SK-N-DZ (cell line): ENCODE measurements around the gene ZFP69.

Source experiments
- DNase-seq: peaks from one replicate; pipeline ENCODE4 v3.0.0-alpha.2; 2015; ENCODE audit warnings: low spot score

ZFP69 gene

GRCh38 chr1:40508375-40509341 is 31.6 kb downstream of the ZFP69 start, which contains the start of gene EXO5:
Gene EXO5 (plus strand): TSS chr1:40508767. CDS start chr1:40514545, 5,778 bp downstream.
- peak; percentile 70 for DNase-seq

- no peak for DNase-seq
Observed at GRCh38 chr1:40519517-40519916, 42.4 kb downstream of the ZFP69 start.

- no peak for DNase-seq
Observed at GRCh38 chr1:40530735-40531380, 53.8 kb downstream of the ZFP69 start.

- DNase-seq: peak; percentile 91
Observed at GRCh38 chr1:40531381-40532061, 54.4 kb downstream of the ZFP69 start, which contains the start of gene ZNF684. Gene ZNF684 (plus strand): TSS chr1:40531637. CDS start chr1:40533167, 1,530 bp downstream.

GRCh38 chr1:40532062-40532389 is 54.9 kb downstream of the ZFP69 start:
- no peak for DNase-seq

- DNase-seq: peak; percentile 58
Observed at GRCh38 chr1:40532844-40533424, 55.8 kb downstream of the ZFP69 start.

GRCh38 chr1:40534589-40534988 is 57.5 kb downstream of the ZFP69 start:
- no peak for DNase-seq

- DNase-seq: no peak
Observed at GRCh38 chr1:40535732-40536131, 58.6 kb downstream of the ZFP69 start.

- no peak for DNase-seq
Observed at GRCh38 chr1:40539338-40539737, 62.2 kb downstream of the ZFP69 start.
